GM12891 (cell line): ENCODE results near the gene ZNF48.

Experiments
- DNase-seq: peaks from one replicate; pipeline ENCODE4 v3.0.0; 2011; ENCODE audit warnings: low spot score; ENCODE audit not compliant: insufficient read length
- FAIRE-seq: peaks from 2 replicates; lab custom pipeline; 2011; peaks lifted over from hg19 to GRCh38; lab: Jason Lieb, UNC
- PAX5 ChIP-seq: IDR thresholded peaks from 2 replicates; pipeline ENCODE4 v1.6.1; 2011; ENCODE audit warnings: low read length, moderate library complexity, mild to moderate bottlenecking; ENCODE audit not compliant: insufficient read depth, severe bottlenecking
- POLR2A ChIP-seq: IDR thresholded peaks from 2 replicates; pipeline ENCODE4 v1.6.1; 2011; ENCODE audit warnings: low read depth, low read length, control low read depth
- POLR2AphosphoS5 ChIP-seq: IDR thresholded peaks from 2 replicates; pipeline ENCODE4 v1.6.1; 2011; ENCODE audit warnings: low read depth, low read length, control low read depth
- POU2F2 ChIP-seq: IDR thresholded peaks from 2 replicates; pipeline ENCODE4 v1.6.1; 2011; ENCODE audit warnings: low read depth, mild to moderate bottlenecking, control low read depth, low read length, moderate library complexity
- SPI1 ChIP-seq: IDR thresholded peaks from 2 replicates; pipeline ENCODE4 v1.6.1; 2011; ENCODE audit warnings: low read depth, low read length, control low read depth
- TAF1 ChIP-seq: IDR thresholded peaks from 2 replicates; pipeline ENCODE4 v1.6.1; 2011; ENCODE audit warnings: low read depth, low read length, control low read depth

Gene ZNF48

DNA sequence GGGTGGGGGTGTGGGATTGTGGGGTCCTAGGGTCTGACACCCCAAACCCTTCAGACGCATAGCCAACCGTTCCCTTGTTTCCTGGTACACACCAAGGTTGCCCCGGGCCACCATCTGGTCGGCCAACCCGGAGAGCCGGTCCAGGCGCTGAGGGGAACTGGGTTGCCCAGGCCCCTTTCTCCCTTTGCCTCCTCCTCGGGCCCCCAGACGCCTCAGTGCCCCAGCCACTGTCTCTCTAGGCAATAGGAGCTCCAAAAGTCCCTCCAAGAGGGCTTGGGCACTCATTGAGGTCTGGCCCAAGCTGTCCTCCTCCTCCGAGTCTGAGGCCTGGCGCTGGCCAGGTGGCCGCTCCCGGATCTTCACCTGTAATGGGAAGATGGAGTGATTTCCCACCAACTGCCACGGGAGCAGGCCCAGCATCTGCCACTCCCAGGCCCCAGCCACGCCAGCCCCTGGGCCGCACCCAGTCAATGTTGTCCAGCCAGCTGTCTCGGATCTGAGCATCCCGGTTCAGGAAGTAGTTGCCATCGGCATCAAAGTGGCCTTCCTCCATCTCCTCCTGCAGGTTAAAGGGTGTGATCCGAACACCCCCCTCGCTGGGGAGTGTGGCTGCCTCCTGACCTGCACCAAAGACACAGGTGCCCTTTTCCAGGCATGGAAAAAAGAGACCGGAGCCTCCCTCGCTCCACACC lies 41.6 kb upstream of the ZNF48 start:
- no peak for FAIRE-seq
- no peak for DNase-seq
- TF ChIP-seq POU2F2 (no peak), PAX5 (no peak), POLR2A (no peak), POLR2AphosphoS5 (no peak), TAF1 (no peak)

DNA sequence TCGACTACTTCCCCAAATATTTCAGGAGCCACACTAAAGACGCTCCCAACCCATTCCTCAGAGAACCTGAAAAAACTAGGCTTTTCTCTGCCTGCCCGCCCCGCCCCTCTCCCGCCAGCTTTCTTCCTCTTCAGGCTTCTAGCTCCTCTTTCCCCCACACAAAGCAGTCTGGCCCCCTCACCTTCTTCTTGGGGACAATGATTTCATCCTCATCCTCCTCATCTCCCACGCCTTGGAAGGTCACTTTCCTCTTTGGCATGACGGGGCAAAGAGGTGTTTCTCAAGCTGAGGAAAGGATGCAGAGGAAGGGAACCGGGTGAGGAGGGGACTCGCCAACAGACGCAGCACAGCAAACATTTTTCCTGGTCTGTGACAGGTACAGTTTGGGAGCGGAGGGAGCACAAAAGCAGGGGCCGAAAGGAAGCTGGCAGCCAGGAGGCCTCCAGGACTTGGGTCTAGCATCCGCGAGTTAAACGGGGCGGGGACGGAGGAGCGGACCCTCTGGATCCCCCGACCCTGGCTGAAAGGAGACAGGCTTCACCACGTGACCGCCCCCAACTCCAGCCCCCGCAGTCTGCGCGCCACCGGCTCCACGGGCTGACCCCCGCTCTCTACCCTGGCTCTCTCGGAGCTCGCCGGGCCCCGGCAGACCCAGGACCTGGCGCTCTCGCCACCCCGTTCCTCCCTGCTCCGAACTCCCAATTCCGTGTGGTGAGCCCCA lies 40.6 kb upstream of the ZNF48 start:
- DNase-seq: no peak
- FAIRE-seq: peak; percentile 51
- no peak for TF ChIP-seq POLR2AphosphoS5
- 0 out of 2 replicates have a peak, but pooled peaks have one; percentile 14 for TF ChIP-seq POU2F2
- TF ChIP-seq SPI1: no peak
- TF ChIP-seq TAF1: no peak

DNA sequence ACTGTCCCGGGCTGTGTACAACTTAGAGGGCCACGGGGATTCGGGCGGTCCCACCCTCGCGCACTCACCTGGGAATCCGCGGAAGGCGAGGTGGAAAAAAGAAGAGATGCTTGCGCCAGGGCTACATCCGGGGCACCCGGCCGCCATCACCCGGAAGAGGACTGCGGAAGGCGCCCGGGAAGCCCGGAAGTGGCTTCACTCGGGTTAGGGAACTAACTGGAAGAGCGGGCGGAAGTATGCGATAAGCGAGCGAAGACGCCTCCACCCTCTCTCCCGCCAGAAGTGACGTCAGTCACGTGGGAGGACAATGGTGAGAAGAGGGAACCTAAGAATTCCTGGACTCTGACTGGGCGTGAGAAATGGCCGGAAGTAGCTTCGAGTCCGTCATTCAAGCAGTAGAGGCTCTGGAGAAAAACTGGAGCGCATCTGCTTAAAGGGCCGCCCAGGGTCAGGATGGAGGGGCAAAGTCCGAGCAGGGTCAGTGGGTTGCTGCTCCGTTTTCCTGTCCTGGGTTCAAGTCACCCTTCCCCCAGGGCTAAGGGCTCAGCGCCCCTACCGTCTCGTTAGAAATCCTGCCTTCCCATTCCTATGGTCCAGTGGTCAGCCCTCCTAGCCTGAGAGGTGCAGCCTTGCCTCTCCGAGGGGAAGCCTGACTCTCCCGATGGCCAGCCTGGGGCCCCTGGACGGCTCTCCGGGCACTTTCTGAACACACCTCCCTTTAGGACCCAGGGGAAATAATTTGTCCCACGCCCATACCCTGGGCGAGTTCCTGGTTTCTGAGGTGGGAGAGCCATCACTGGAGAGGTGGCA lies 39.9 kb upstream of the ZNF48 start, which contains the start of gene CD2BP2:
Gene CD2BP2 (minus strand): TSS at position 165 of the 810 bp plus-strand sequence. CDS start 627 bp downstream, outside the sequence.
- TF ChIP-seq PAX5 (no peak), POU2F2 (peak; percentile 16; the same call in 1 of the 2 replicates), TAF1 (peak; percentile 92), POLR2A (no peak), POLR2AphosphoS5 (peak; percentile 47; the same call in 1 of the 2 replicates), SPI1 (peak; percentile 33)
- peak; percentile 96 for FAIRE-seq
- peak; percentile 90 for DNase-seq

DNA sequence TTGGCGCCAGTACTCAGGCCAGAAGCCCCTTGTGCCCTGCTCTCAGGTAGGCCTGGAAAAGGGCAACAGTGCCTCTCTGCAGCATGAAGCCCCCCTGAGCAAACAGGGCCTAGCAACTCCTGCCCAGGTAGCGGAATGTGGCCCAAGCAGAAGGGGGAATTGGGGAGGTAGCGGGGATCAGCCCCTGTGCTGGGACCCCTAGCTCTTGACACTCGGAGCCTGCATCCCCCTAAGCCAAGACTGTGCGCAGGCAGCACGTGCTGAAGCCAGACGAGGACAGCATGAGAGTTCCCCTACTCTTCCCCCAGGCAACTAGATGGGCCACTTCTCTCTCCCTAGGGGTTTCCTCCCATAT lies 39.3 kb upstream of the ZNF48 start:
- DNase-seq (no peak), FAIRE-seq (peak; percentile 31)
- TF ChIP-seq SPI1 (no peak), POLR2A (no peak), POU2F2 (no peak), PAX5 (no peak), TAF1 (no peak), POLR2AphosphoS5 (no peak)

DNA sequence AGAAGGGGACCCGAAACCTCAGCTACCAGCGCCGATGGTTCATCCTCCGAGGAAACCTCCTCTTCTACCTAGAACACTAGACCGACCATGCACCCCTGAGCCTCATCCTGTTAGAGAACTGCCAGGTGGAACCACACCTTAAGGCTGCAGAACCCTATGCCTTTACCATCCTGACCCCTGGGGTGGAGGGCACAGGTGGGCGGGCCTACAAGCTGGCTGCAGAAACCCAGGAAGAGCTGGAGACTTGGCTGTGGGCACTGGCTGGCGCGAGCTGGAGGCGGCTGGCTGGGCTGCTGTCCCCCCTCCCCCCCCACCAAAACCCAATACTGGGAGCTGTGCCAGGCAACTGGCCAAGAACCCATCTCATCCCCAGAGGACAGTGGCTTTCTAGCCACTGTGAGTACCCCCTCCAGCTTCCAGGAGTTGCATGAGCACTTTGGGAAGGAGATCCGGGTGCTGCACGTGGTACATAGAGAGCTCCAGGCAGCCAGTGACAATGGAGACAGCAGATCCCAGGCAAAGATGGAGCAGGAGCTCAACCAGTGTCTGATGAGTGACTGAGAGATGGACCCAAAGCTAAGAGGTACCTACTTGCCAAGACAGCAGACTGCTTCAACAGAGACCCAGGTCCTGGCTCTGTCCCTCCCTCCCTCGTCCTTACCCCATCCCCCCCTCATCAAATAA lies 38.7 kb upstream of the ZNF48 start:
- no peak for DNase-seq
- FAIRE-seq: no peak
- no peak for TF ChIP-seq SPI1
- TF ChIP-seq POU2F2: no peak
- TF ChIP-seq POLR2A: no peak
- TF ChIP-seq PAX5: no peak
- TF ChIP-seq POLR2AphosphoS5: no peak
- no peak for TF ChIP-seq TAF1

DNA sequence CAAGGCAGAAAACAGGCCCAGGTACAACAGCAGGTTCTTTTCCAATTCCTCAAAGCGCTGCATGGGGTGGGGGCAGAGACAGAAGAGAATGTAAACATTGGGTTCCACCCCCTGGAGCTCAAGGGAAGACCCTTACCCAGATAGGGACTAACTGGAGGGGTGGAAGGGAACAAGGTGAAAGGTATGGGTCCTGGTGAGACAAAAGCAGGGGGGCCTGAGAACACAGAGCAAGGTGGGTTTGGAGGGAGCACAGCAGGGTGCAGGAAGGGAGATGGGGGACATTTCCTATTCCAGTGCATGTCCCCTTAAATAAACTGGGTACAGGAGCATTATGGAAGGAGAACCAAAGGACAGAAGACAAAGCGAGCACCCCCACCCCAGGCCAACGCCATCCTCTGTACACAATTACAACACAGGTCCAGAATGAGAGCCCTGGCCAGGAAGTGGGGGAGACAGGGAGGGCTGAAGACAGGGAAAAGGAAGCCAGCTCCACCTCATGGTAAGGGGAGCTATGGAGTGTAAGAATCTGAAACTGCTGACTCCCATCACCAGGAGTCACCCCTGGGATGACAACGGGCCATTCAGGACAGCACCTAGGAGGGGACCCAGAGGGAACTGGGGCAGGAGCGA lies 38.0 kb upstream of the ZNF48 start:
- TF ChIP-seq TAF1 (no peak), SPI1 (no peak), PAX5 (no peak), POLR2AphosphoS5 (no peak), POLR2A (no peak), POU2F2 (no peak)
- DNase-seq: no peak
- FAIRE-seq: no peak

DNA sequence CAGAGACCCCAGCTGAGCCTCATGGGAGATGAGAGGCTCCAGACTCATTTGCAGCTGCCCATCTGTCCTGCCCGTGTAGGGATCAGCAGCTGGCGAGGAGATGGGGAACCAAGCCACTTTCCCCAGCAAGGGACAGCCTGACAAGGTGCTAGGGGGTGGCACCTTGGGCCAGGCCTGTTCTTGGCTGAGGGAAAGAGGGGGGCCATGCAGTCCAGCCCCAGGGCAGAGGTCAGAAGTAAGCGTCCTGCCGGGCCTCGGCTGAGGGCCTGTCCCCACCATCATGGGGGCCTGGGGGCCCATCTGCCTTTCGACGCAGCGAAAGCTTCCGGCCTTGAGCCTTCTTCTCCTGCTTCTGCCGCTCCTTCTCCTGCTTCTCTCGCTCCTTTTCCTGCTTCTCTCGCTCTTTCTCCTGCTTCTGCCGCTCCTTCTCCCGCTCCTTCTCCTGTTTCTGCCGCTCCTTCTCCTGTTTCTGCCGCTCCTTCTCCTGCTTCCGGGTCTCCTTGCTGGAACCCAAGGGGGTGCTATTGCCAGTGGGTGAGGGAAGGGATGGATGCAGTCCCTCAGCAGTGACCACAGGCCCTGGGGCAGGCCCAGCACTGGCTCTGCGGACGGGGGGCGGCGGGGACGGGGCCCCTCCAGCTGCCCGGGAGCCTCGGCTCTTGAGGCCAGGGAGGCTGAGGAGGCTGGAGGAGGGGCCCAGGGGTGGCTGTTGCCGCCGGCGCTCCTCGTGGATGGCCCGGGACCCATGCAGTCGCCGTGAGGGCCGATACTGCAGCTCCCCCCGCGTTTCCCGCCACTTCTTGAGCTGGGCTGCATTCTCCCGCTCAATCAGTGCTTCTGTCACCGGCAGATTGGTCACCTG lies 37.3 kb upstream of the ZNF48 start:
- no peak for FAIRE-seq
- TF ChIP-seq SPI1 (no peak), POLR2A (no peak), PAX5 (no peak), POU2F2 (no peak), POLR2AphosphoS5 (no peak), TAF1 (no peak)
- no peak for DNase-seq

DNA sequence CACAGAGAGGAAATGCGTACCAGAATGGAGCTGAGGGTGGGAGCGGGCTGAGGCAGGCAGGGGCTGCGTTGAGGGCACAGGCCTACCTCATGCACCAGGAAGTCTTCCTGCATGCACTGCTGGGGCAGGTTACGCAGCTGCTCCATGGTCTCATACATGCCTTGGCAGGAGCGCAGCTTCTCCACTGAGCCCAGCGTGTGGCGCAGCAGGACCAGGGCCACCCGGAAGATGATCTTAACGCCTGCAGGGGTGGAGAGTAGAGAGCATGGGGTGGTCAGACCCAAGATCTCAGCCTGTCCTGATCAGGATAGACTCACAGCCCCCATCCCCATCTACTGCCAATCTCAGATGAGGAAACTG lies 36.7 kb upstream of the ZNF48 start:
- FAIRE-seq (no peak), DNase-seq (no peak)
- TF ChIP-seq PAX5 (no peak), SPI1 (no peak), POLR2A (no peak), POLR2AphosphoS5 (no peak), POU2F2 (no peak), TAF1 (no peak)
